ENCODE data around the gene TBX21.
"Not testable (repeated sequence)": the region's sequence is repeated elsewhere in the genome, so short reads cannot be mapped to it uniquely, and the experiment has no call there.

The TBX21 gene

GRCh38 chr17:47742319-47743181 lies 9.5 kb downstream of the TBX21 start:
- DNase-seq, result peak in 7 of 42 donors; percentile 7 to 48 (median 42)

GRCh38 chr17:47744168-47745036 lies 11.4 kb downstream of the TBX21 start:
- peak in 1 of 42 donors; percentile 15 for DNase-seq
- intact Hi-C loops (cut with DNase I), result no loop called here

More at GRCh38 chr17:47742319-47743181, 9.5 kb downstream of the TBX21 start:
- intact Hi-C loops (cut with DNase I), result no loop called here

- no peak for DNase-seq
- intact Hi-C loops (cut with DNase I), result no loop called here
These were observed 12.0 kb downstream of the TBX21 start for GRCh38 chr17:47745037-47745380.

GRCh38 chr17:47751471-47751870 lies 18.4 kb downstream of the TBX21 start:
- DNase-seq, result peak in 1 of 42 donors; percentile 4
- intact Hi-C loops (cut with DNase I), result no loop called here

- intact Hi-C loops (cut with DNase I), result no loop called here
- DNase-seq, result peak in 1 of 42 donors; percentile 4
These were observed 24.4 kb downstream of the TBX21 start for GRCh38 chr17:47757386-47757785.

GRCh38 chr17:47760409-47761140 lies 27.5 kb downstream of the TBX21 start:
- DNase-seq, result peak in 1 of 42 donors; percentile 26
- intact Hi-C loops (cut with DNase I), result no loop called here

- intact Hi-C loops (cut with DNase I), result no loop called here
- DNase-seq, result peak in 1 of 42 donors; percentile 9
These were observed 29.7 kb downstream of the TBX21 start for GRCh38 chr17:47762728-47763127.

GRCh38 chr17:47763913-47764582 lies 31.0 kb downstream of the TBX21 start:
- intact Hi-C loops (cut with DNase I), result no loop called here
- no peak for DNase-seq

- peak in 1 of 42 donors; percentile 14 for DNase-seq
- intact Hi-C loops (cut with DNase I), result not testable (repeated sequence)
These were observed 40.6 kb downstream of the TBX21 start for GRCh38 chr17:47773649-47774048.

- DNase-seq, result peak in 1 of 42 donors; percentile 12
- intact Hi-C loops (cut with DNase I), result no loop called here
These were observed 41.3 kb downstream of the TBX21 start for GRCh38 chr17:47774331-47774730.

GRCh38 chr17:47774987-47775580 lies 42.0 kb downstream of the TBX21 start:
- DNase-seq, result peak in 1 of 42 donors; percentile 8
- intact Hi-C loops (cut with DNase I), result no loop called here

GRCh38 chr17:47776330-47777197 lies 43.5 kb downstream of the TBX21 start:
- peak in 7 of 42 donors; percentile 4 to 53 (median 16) for DNase-seq
- intact Hi-C loops (cut with DNase I), result no loop called here

- peak in 1 of 42 donors; percentile 32 for DNase-seq
- intact Hi-C loops (cut with DNase I), result no loop called here
These were observed 45.2 kb downstream of the TBX21 start for GRCh38 chr17:47778184-47778635.

GRCh38 chr17:47781397-47781796 lies 48.4 kb downstream of the TBX21 start:
- intact Hi-C loops (cut with DNase I), result no loop called here
- no peak for DNase-seq

- intact Hi-C loops (cut with DNase I), result no loop called here
- DNase-seq, result no peak
These were observed 52.6 kb downstream of the TBX21 start for GRCh38 chr17:47785538-47786123.

GRCh38 chr17:47789611-47790561 lies 56.9 kb downstream of the TBX21 start:
- intact Hi-C loops (cut with DNase I), result no loop called here

More at GRCh38 chr17:47789611-47790561, 56.9 kb downstream of the TBX21 start:
- DNase-seq, result peak; percentile 16 to 79 (median 54)

Measured in head of caudate nucleus (tissue), 42 donors.